Medulla oblongata (tissue), 1 donor: ENCODE measurements around the gene NCOA7.
"Not testable (repeated sequence)": the region's sequence is repeated elsewhere in the genome, so short reads cannot be mapped to it uniquely, and the experiment has no call there.

Source experiments
- DNase-seq: peaks from one replicate; pipeline ENCODE4 v3.0.0-alpha.2; 2015; ENCODE audit errors: extremely low spot score

NCOA7 gene

DNA sequence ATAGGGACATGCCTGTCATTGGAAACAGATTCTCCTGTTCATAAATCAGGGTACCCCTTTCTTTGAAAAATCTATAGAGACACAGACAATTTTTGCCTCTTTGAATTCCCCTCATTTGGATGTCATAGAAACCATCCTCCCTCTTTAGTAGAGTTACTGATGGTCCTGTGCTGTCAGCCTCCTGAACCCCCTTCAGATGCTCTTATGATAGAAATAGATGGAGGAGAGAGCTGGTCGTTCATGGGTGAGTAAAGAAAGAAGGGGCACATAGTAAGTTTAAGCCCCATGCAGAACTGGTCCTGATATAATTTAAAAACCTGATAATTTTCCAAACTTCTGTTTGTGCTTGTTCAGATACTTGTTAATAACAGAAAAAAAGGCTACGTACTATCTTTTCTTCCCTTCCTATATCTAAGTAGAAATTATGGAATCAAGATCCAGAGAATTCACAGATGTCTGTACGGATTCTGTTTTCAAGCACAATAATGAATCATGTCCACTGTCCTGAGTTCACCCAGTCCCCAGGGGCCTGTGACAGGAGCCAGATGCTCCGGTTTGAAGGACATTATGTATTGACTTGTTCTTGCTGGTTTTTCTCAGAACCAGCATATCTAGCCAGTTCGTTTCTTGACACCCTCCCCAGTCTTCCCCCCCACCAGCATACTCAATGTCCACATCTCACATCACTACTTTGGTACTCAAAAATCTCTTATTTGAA lies 78.1 kb downstream of the NCOA7 start:
- DNase-seq, result peak; percentile 77

DNA sequence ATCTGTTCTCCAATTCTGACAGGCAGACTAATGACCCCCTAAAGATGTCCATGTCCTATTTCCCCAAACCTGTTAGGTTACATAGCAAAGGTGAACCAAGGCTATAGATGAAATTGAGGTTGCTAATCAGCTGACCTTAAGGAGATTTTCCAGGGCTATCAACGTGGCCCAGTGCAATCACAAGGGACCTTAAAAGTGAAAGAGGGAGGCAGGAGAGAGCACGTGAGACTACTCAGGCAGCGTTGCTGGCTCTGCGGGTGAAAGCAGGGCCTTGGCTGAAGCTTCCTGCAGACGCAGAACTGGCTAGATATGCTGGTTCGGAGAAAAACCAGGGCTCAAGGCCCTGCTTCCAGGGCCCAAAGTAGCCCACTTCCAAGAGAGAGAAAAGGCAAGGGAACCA lies 78.7 kb downstream of the NCOA7 start:
- no peak for DNase-seq

DNA sequence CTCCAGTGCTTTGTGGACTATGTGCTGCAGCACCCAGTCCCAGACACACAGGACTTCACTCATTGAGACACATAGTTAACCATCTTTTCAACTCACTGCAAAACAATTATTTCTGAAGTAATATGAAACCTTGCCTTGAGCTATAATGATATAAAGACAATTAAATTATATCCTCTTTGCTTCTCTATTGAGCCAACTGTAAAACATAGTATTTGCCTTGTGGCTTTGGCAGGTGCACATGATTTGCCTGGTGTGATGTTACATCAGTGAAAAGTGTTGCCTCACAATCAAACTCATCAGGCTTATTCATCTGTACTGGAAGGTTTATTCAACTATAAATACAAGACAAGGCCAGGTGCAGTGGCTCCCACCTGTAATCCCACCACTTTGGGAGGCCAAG lies 80.6 kb downstream of the NCOA7 start:
- no peak for DNase-seq

DNA sequence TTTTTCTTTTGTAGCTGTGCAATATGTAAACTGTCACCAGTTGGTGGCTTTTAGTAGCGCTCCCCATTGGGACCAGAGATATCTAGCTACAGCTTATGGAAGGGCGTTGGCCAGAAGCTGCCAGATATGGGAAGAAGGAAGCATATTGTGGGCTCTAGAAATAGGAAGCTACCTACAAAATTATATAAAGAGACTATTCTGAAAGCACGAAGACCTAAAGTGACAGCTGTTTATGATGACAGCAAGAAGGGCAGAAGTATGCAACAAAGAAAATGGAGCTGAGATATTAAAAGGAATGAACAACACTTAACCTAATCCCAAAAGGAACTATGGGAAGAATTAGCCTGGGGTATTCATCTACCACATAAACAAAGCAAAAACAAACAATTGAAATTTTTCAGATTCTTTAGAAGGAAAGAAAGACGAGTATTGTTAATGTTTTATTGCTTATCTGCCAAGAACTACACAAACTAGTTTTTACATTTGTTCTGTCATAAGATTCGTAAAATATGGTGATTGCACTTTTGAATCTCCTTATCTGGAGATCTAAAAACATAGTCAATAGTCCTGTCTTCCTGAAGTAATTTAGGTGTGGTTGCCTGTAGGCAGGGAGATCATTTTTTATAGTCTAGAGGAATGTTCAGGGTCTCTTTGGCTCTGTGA lies 81.6 kb downstream of the NCOA7 start:
- DNase-seq, result no peak

DNA sequence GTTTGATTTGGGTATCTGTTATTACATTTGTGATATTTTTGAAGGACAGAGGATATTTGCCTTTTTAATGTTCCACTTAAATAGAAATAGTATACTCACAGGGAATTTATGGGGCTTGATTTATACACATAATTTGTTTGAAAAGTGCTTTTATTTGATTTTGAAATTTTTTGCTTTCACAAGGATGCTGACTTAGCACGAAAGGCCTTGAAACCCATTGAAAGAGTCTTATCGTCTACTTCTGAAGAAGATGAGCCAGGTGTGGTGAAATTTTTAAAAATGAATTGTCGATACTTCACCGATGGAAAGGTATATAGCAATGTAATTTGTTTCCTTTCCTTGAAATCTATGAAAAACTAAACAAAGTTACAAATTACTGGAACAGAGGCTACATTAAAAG lies 91.5 kb downstream of the NCOA7 start:
- no peak for DNase-seq

DNA sequence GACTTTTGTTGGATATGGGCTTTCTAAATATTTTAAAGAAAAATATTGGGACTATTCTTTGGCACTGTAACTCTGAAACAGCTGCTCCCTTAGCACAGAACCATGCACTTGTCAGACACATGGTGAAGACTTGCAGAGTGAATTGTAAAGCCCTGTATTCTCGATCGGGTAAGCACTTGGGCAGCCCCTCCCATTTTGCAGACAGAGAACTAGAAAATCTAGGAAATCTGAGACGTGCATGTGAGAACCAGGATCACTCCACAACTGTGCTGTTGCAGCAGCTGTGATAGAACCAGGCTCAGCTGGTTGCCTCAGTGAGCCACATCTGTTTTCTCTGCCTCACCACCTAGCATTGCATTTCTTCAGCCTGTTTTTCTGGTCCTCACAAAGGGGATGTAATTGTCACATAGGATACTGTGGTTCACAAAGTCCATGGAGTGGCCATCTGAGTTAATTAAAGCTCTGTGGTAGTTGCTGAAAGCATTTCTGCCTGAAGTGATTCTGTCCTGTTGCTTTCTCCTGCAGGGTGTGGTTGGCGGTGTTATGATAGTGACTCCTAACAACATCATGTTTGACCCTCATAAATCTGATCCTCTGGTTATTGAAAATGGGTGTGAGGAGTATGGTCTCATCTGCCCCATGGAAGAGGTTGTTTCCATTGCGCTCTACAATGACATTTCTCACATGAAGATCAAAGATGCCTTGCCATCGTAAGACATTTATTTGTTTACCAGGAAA lies 94.0 kb downstream of the NCOA7 start:
- no peak for DNase-seq

DNA sequence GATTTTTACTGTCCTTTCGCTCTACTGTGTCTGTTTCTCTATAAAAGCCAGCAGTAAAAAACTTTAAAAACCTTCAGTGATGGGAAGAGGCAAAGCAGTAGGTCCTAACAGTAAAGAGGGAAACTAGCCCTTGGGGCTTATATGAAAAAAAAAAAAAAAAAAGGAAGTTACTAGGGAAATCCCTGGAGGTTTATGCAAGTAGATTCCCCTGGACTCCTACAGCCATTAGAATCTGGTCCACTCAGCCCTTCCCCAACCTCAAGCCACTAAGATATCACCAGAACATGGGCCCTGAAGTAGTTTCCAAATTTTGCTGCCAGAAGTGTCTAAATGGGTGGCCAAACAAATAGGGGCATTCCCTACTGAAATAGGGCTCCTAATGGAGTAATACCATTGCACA lies 95.3 kb downstream of the NCOA7 start:
- no peak for DNase-seq

DNA sequence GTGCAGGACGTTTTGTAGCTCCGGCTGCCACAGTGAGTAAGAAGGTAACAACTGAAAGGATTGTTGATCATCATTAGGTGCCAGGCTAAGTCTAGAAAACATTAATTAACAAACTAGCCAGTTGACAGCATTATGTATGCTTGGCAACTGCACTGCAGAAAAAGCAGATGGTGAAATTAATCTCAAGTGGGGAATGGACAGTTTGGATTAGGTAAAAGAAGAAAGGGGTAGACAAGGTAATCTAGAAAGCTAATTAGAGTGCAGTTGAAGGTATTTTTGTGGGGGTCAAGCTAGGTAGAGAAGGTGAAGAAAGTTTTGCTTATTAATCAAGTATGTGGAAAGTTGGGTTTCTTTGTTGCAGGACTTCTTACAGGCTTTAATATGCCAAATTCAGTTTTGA lies 96.2 kb downstream of the NCOA7 start:
- DNase-seq, result no peak

DNA sequence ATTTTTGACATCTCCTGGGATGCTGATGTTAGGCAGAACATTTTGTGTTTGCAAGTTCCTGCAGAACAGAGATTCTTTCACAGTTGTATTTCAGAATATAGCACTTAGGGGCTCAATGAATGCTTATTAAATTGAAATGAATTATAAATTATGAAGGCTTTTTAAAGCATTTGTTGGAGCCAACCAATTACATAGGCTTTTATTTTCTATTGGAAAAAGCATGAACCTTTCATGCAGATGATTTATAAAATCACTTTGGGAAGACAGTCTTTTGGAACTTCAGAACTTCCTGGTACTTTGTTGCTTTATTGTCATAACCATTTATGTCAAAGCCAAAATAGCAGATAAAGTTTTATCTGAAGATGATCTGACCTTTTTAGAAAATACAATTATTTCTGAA lies 96.6 kb downstream of the NCOA7 start:
- no peak for DNase-seq

DNA sequence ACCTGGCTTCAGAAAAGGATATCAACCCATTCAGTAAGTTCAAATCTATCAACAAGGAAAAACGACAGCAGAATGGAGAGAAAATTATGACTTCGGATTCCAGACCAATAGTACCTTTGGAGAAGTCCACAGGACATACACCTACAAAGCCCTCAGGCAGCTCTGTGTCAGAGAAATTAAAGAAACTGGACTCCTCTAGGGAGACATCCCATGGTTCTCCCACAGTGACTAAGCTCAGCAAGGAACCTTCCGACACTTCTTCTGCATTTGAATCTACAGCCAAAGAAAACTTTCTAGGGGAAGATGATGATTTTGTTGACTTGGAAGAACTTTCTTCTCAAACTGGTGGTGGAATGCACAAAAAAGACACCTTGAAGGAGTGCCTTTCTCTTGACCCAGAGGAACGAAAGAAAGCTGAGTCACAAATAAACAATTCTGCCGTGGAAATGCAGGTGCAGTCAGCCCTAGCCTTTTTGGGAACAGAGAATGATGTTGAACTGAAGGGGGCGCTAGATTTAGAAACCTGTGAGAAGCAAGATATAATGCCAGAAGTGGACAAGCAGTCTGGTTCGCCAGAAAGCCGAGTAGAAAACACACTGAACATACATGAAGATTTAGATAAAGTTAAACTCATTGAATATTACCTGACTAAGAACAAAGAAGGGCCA lies 98.4 kb downstream of the NCOA7 start:
- DNase-seq, result no peak

DNA sequence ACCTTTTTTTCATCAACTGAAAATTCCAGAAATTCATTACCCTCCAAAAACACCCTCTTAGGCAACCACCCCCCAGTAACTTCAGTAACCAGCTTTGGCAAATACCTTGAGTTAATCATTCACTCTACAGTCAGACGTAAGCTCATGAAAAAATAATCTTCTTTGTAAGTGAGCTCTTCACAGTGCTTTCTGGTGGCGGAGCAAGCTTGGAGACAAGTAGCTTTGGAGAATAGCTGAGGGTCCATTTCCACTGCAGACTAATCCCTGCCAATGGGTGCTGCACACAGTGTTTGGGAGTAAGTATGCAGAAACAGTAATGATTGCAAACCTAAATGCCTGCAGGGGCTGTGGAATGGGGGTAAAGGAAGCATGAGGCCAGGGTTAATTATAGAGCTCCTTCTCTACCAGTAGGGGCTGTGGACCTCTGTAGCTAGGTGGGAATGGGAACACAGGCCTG lies 109.0 kb downstream of the NCOA7 start:
- no peak for DNase-seq

DNA sequence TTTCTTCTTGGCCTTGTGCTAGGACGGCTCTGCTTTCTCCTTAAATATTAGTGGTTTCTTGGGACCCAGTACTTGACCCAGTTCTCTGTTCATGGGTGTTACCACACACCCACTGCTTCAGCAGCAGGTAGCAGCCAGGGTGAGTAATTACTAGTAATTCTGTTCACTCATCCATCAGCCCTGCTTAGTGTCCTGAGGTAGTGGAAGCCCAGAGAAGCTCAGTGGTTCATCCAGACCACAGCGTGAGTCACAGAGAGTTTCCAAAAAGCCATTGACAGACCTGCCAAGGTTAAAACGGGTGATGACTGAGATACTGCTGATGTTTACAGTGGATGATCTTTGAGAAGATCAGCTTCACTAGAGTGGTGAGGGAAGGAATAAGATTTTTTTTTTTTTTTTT lies 114.1 kb downstream of the NCOA7 start:
- no peak for DNase-seq

DNA sequence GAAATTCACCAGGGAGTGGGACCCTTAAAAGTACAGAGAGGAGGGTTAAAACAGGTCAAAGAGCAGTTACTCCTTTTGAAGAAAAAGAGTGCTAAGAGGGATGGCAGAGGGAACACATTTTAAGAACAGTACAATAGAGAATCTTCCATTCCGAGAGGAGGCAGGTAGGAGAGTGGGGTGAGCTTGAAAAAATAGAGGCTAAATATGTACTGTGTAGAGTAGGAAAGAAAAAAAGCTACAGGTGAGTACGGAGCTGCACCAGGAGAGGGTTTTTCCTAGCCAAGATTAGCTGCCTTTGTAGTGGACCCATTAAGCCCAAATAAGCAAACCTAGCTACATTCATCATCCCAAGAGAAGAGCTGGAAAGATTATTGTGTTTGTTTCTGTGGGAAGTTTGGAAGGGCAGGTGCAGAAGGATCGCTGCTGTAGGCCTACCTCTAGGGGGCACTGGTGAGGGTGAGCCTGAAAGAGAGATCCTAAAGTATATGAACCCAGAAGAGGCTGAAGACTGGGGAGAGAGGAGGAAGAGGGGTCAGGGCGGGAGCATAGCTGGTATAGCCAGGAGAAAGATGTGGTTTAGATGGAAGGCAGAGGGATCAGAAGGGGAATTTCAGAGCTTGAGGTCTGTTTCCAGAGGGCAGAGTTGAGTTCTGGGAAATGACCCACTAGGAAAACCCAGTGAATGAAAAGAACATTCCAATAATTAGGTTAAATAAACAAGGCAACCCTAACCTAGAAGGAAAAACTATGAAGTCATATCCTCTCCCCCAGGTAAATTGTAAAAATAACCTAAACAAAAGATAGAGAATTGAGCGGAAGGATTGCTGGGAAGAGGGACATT lies 115.6 kb downstream of the NCOA7 start:
- peak; percentile 21 for DNase-seq

DNA sequence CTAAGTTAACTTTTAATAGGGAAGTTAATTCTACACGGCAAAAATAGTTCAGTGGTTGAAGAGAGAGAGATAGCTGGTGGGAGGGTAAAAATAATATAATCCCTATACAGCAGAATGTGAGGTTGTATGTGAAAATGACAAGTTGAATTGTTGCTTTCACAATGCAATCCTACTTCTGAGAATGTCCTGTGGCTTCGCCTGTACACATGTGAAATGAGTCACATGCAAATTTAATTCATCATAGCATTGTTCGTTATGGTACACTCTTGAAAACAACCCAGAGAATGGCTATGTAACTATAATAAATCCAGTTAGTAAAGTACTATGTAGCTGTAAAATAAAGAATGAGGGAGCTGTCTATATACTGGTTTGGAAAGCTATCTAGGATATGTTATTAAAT lies 119.8 kb downstream of the NCOA7 start:
- DNase-seq, result no peak

DNA sequence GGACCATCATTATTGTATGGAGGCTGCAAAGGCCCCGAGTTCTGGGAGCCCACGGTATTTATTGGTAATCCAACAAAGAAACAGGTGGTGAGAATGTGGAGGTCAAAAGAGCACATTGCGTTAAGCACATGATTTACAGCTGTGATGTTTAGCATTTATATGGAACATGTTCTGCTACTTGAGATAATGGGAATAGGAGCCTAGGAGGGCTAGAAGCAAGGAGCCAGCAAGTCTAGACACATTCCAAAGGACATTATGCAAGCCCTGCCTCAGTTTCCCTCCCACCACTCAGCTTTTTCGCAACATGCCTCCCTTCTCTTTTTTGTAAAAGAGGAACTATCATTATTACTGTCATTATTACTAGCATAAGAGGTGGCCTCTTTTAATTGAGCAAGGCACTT lies 120.3 kb downstream of the NCOA7 start:
- not testable (repeated sequence) for DNase-seq

DNA sequence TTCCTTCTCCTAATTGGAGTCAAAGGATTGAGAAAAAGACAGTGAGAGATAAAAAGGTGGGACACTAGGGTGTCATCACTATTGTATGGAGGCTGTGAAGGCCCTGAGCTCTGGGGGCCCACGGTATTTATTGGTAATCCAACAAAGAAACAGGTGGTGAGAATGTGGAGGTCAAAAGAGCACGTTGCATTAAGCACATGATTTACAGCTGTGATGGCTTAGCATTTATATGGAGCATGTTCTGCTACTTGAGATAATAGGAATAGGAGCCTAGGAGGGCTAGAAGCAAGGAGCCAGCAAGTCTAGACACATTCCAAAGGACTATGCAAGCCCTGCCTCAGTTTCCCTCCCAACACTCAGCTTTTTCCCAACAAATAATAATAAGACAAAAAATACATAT lies 121.7 kb downstream of the NCOA7 start:
- DNase-seq, result not testable (repeated sequence)

DNA sequence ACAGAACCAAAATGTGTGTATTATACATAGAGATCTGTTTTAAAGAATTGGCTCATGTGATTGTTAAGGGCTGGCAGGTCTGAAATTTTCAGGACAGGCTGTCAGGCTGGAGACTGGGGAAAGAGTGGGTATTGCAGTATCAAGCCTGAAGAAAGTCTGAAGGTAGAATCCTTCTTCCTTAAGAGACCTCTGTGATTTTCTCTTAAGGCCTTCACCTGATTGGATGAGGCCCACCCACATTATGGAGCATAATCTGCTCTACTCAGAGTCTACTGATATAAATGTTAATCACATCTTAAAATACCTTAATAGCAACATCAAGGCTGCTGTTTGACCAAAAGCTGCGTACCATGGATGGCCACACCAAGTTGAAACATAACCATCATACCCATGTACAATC lies 122.4 kb downstream of the NCOA7 start:
- DNase-seq, result no peak

DNA sequence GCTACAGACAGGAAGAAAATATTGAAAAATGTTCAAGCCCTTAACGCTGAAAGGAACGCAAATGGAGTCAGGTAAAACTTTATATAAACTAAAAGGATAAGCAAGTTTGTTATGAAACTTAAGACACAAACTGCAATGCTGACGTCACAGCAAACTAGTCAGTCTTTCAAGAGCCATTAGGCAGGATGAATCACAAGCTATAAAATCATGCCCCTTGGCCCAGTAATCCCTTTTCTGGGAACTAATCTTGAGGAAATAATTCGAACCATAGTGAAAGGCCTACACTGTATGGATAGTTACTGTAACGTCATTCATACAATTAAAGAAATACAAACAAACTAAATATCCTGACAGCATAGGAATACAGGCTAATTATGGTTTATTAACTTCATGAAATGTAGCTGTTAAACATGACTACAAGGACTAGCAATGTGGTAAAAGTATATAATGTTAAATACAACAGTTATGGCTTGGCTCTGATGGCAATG lies 123.1 kb downstream of the NCOA7 start:
- DNase-seq, result no peak

DNA sequence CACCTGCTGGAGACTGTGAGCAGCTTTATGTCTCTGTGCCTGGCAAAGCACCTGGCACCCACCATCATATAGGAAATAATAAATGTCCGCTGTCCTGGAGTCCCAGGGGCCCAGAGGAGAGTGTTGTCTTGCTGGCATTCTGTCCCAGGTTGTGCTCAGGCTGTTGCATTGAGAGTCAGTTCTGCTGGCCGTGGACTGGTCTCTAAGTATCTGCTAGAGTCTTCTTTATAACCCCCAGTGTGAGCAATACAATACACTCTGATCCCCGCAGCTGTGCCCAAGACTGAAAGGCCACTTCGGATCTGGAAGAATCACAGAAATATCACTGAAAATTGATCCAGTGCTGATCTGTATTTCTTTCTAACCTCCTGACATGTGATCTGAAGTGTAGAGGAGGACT lies 127.5 kb downstream of the NCOA7 start:
- no peak for DNase-seq

DNA sequence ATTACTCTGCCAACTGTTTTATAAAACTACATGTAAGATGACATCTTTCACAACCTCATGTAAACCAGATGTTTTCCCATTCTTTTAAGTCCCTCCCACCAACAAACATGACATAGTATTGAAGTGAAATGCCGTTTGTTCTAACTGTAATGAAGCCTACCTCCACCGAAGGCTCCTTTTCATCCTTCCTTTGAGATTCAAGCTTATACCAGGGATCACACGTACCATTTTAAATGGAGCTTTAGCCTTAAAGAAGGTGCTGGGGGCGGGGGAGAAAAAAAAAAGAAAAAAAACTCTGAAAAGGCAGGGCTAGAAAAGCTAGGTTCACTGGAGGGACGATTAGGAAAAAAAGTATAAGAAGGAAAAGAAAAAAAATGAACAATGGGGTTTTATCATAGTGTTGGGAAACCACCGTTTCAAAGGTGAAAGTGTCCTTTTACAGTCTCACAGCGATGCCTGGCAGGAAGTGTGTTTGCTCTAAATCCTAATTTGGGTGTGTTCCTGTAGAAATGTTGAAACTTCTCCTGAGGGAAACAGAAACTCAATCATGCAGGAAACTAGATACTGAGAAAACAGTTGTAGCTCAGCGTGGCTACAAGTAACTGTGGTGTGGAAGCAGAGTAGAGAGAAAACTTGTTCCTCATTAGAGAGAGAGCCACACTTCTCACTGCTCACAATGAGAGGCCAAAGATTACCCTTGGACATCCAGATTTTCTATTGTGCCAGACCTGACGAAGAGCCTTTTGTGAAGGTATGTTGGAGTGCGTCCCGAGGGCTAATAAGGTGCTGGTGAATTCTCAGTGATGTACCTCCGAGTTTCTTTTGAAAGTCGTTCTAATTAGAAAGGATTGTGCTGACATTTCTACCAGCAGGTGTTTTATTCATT lies 128.2 kb downstream of the NCOA7 start:
- DNase-seq, result peak; percentile 61
